Kidney capillary endothelial cell (primary cell): Measurements from ENCODE around the gene UBAC2.

Experiments used
- DNase-seq: peaks from one replicate; pipeline ENCODE4 v3.0.0-alpha.2; 2018; ENCODE audit warnings: low spot score

The UBAC2 gene

DNA sequence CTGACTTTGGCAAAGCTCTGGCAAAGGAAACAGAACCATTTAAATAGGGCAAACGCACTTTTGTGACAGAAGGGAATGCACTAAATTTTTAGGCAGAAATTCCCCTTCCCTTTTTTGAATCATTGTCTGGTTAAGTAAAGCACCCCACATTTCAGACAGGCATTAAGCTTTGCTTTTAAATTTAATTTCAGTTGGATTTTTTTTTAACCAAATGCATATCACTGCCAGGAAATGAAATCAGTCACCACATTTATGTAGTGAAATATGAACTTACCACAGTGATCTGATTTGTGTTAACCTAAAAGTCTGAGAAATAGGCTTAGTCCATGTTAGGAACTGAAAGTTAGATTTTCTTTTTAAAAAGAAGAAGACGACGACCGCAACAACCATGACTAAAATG lies 95.7 kb downstream of the UBAC2 start:
- no peak for DNase-seq

DNA sequence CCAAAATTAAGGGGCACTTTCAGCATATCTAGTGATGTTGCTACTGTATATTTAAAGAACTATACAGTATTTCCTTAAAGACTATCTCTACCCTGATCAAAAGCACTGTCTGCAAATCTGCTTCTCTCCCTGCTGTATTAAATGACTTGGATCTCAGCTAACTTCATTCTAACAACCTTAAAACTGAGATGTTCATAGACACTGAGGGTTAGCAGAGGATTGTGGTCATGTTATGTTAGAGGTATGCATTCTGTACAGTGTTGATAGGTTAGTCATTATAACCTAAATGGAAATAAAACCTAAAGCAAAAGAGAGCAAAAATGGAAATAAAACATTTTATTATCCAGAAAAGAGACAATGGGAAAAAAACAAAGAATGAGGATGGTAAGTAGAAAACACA lies 96.7 kb downstream of the UBAC2 start:
- DNase-seq: no peak

GRCh38 chr13:99298056-99298455 lies 97.4 kb downstream of the UBAC2 start:
- no peak for DNase-seq

GRCh38 chr13:99299256-99299919 lies 98.7 kb downstream of the UBAC2 start:
- no peak for DNase-seq

DNA sequence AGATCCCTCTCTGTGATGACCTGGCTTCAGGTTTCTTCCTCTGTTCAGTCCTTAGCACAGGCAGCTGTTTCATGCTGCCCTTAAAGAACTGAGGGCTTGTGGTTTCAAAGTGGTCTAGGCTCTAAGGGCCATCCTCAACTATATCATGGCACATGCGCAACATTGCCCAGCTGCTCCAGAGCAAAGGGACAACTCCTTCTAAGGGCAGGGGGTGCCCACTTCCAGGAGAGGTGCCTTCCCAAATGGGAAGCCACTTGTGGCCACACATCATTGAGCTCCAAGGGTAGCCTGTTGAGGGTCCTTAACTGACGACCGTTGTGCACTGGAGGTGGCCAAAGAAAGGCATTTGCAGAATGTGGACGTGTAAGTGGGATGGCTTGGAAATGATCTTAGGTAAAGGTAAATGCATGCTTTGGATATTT lies 99.3 kb downstream of the UBAC2 start:
- DNase-seq: no peak

DNA sequence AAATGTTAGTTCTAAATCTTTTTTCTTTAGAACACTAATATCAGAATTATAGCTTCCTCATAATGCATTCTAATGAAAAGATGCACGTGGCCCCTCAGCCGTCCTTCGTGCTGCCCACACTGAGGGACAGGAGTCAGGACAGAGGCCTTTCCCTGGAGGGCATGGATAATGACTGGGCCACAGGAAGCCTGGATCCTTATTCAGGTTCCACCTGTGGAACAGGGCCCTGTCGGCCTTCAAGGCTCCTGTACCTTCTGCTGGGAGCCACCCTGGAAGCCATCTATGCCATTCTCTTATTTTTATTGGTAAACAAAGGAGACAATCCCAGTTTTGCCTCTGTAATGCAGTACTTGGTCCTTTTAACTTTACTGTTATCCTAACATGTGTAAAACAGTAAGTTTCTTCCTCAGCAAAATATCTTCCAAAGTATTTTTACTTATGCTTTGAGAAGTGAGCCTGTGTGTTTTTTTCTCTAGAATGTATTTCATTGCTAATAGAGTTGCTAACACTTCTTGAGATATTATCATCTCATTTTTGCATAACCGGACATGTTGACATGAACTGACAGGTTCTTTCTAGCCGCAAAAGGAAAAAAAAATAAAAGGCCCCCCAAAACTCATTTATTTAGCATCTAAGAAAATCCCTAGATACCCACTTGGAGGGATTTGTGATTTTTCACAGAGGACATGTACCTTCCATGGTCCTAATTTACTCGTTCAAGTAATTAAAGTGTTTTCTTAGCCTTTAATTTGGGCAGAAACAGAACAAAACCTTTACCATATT lies 100.6 kb downstream of the UBAC2 start:
- DNase-seq: no peak

GRCh38 chr13:99301913-99302636 lies 101.4 kb downstream of the UBAC2 start:
- DNase-seq: no peak

- no peak for DNase-seq
Measured at GRCh38 chr13:99302637-99303505, 102.2 kb downstream of the UBAC2 start.

DNA sequence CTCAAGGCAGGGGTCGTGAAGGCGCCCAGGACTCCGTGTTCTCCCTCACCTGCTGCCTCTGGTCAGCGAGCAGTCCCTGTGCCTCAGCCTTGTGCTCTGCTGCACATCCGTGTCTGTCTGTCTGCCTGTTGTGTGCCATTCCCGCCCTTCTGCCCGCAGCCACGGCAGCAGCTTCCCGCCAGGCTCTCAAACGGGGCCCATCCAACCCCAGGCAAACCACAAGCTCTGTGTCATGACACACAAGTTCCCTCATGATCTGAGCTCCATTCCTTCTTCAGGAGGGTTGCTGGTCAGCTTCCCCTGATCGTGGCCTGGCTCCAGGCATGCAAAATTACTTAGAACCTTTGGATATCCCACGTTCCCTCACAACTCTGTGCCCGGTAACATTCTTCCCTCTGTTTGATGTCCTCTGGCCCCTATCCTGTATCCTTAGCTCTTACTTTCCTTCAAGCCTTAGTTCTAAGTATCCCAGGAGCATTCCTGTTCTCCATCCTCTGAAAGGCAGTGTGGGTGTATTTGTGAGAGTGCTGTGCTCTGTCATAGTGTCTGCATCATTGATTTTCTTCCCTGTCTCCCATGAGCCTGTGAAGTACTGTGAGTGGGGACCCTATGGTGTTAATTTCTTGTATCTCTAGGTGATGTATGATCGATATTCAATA lies 103.3 kb downstream of the UBAC2 start:
- DNase-seq: no peak

DNA sequence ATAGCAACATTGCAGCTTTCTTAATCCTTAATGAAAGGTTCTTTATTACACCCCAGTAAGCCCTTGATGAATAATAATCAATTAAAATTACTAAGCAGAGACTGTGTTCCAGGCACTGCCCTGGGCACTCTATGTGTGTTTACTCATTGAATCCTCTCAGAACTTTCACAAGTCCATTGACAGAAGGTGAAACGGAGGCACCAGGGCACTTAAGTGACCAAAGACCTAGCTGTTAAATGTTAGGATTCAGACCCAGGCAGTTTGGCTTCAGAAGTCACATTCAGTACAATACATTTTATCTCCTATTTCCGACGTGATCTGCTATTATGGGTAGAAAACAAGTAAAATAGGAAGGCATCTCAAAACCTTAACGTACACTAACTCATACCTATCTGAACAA lies 103.9 kb downstream of the UBAC2 start:
- no peak for DNase-seq

GRCh38 chr13:99305158-99305557 lies 104.5 kb downstream of the UBAC2 start:
- no peak for DNase-seq

- no peak for DNase-seq
Measured at GRCh38 chr13:99305566-99305965, 104.9 kb downstream of the UBAC2 start.

- DNase-seq: no peak
Measured at GRCh38 chr13:99307247-99307646, 106.6 kb downstream of the UBAC2 start, which contains the start of gene GPR183. Gene GPR183 (minus strand): TSS chr13:99307399. CDS start chr13:99296145, 11,254 bp downstream.

DNA sequence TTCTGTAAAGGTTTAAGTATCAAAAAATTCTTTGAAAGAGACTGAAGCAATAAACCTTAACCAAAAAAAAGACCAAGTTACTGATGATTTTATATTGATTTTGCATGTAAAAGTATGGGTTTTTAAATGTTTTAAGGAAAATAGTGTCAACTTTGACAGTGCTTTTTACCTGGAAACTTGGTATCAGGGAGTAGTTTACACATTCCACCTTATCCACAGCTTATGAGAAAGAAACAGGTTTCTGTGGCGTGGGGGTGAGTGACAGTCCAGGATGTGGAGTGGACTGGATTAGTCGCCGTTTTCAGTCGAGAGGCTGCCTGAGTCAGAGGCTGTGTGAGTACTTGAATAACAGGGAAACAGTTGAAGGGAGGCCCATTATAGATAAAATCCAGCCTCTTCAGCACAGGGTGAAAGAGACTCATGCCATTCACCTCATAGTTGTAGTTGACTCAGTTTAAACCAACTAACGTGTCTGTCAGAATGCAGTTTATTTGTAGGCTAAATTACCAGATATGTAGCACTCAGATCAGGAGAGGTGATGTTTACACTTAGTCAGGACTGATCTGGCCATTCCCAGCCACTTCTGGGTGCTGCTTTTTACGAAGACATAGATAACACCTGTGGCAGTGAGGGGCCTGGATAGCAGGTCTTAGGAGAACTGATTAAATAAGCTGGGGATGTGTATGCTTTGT lies 107.1 kb downstream of the UBAC2 start:
- DNase-seq: peak; percentile 86

DNA sequence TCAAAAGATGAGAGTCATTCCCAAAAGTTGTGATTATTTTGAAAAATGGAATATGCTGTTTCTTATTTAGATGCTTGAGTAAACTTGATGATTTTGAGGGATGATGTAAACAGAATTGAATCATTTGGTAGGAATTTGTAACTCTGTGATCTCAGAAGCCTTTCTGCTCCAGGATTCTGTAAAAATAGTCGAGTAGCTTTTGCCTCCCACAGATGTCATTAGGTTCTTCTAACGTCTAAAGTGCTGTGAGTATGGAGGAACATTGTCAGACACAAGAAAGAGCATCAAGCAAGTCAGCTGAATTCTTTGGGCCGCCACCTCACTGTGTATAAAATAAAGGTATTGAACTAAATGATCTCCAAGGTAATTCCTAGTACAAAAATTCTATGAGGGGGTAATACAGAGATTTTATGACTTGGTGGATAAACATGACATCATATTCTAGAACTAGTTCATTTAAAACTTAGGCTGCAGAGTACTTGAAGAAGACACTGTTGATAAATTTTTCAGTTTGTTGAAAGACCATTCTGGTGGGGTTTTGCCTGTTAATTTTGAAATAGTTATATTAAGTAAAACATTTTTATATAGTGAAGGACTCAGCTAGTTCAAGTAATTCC lies 107.9 kb downstream of the UBAC2 start:
- no peak for DNase-seq

GRCh38 chr13:99310382-99311031 lies 109.9 kb downstream of the UBAC2 start:
- DNase-seq: no peak

- DNase-seq: no peak
Measured at GRCh38 chr13:99311137-99311536, 110.5 kb downstream of the UBAC2 start.

DNA sequence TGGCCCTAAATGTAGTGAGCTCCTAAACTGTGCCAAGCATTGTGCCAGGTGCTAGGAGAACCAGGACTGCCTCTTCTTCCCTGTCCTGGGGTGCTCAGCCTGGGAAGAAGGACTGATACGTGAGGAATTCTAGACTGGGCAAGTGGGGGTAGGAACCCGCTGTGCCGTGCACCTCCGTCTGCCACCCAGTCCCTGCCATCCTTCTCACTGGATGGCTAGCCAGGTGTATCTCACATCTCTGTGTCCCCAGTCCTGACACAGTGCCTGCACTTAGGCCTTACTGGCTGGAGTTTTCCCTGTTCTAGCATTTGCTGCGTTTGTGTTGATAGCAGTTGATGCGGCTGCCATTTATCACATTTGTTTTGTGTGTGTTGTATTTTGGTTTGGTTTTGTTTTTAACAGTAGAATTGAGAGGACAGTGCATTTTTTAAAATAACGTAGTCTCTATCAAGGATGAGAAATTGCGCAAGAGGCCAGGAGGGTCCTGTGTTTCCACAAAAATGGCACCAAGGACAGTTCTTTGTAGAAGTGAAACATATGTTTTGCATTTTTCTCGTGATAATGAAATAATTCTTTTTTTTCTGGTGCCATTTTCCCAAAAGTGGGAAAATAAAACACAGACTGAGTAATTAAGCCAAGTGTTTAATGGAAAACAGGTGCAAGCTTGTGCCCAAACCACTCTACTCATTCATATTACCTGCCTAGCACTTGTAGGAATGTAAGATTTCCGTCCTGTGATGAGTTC lies 111.3 kb downstream of the UBAC2 start:
- DNase-seq: no peak

DNA sequence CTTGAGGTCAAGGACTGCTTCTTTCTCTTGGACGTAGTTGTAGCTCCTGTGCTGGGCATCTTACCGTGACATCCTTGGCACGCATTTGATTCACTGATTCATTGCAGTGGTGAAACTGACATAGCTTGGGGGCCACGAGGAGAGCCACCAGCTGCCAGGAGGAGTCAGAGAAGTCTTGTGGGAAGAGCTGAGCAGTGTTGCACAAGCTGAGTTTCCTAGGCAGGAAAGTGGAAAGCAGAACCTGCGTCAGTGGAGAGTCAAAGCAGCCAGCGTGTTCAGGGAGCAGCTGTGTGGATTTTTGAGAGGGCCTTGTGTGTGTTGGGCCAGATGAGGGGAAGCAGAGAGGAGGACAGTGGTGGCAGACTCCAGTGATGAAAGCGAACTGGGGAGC lies 111.8 kb downstream of the UBAC2 start:
- DNase-seq: no peak
